HL-60 (cell line): ENCODE measurements around the gene HIGD2B.
"Not testable (repeated sequence)": the region's sequence is repeated elsewhere in the genome, so short reads cannot be mapped to it uniquely, and the experiment has no call there.

Experiments
- CTCF ChIP-seq: IDR thresholded peaks from one replicate; pipeline ENCODE4 v1.5.1; 2011; ENCODE audit warnings: low read length, control low read depth, inconsistent platforms; ENCODE audit not compliant: insufficient read depth
- GABPA ChIP-seq: IDR thresholded peaks from 2 replicates; pipeline ENCODE4 v1.6.1; 2012; ENCODE audit warnings: low read depth
- POLR2AphosphoS5 ChIP-seq: IDR thresholded peaks from 2 replicates; pipeline ENCODE4 v1.6.1; 2012; ENCODE audit warnings: low read depth
- REST ChIP-seq: IDR thresholded peaks from 2 replicates; pipeline ENCODE4 v1.6.1; 2012; ENCODE audit warnings: low read depth; ENCODE audit not compliant: insufficient replicate concordance
- SPI1 ChIP-seq: IDR thresholded peaks from 2 replicates; pipeline ENCODE4 v1.6.1; 2012; ENCODE audit warnings: low read depth, mild to moderate bottlenecking, borderline replicate concordance

DNA sequence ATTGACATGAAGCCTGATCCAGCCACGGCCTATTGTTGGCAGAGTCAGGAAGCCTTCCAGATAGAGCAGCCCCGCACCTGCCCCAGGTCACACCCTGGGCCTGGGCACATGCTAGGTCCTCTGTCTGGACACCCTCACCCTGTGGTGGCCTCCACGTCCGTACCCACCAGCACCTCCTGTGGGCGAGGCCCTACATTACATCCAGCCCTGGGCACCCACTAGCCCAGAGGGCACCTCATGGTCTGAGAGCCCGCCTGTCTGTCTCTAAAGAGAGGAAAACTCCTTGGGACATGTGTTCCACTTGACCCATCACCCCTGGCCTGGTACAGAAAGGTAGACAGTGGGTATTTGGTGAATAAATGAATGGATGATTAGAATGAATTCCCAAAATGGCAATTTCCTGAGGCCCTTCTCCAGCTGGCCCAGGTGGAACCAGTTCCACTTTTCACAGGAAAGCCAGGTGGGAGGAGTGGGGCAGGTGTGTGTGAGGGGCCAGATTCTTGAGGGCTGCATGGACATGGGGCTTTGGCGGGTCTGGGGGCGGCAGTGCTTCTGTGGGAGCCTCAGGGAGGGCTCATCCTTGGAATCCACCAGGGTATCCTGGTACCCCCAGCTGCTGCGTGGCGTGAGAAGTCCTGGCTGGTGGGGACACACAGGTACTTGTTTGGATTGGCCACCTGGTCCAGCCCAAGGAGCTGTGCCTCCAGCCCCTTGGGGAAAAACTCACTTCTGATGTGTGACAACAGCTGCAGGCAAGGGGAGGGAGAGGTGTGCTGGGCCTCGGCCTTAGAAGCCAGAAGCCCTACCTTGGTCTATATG is 57.5 kb downstream of the HIGD2B start:
- not testable (repeated sequence) for TF ChIP-seq CTCF, POLR2AphosphoS5, GABPA, REST, SPI1
